HG02798 (cell line): ENCODE data around the gene AKR1C2.
"Not testable (repeated sequence)": the region's sequence is repeated elsewhere in the genome, so short reads cannot be mapped to it uniquely, and the experiment has no call there.

ENCODE experiments used
- ATAC-seq: cut with Tn5 transposase; IDR thresholded peaks from one replicate; pipeline ENCODE4 v1.9.1; 2021; ENCODE audit warnings: mild to moderate bottlenecking; ENCODE audit not compliant: unreplicated experiment, poor library complexity

AKR1C2 gene

DNA sequence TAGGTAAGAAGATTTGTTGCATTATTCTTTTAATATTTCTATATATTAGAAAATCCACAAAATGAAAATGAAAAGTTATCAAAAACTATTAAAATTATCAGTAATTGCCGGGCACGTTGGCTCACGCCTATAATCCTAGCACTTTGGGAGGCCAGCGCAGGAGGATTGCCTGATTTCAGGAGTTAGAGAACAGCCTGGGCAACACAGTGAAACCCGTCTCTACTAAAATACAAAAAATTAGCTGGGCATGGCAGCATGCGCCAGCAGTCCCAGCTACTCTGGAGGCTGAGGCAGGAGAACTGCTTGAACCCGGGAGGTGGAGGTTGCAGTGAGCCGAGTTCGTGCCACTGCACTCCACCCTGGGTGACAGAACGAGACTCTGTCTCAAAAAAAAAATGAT is 11.1 kb downstream of the AKR1C2 start:
- not testable (repeated sequence) for ATAC-seq

DNA sequence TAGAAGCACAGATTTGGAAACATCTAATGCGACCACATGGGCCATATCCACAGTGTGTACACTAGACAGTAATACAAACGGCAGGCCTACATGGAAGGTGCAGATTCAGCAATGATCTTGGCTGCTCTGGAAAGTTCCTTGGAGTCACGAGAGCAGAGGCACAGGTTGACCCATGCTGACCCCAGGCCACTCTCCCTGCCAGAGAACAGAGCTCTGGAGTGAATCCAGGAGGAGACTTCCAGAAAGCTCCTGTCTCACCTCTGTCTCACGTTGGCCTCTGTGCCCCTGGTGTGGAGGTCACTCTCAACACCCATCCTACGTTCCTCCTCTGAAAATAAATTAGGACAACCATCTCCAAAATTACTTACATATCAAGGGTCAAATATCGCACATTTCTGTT is 12.2 kb downstream of the AKR1C2 start:
- ATAC-seq: not testable (repeated sequence)

- no peak for ATAC-seq
Measured at GRCh38 chr10:4990217-4990616, 13.4 kb downstream of the AKR1C2 start.

GRCh38 chr10:4988000-4988641 is 15.5 kb downstream of the AKR1C2 start:
- ATAC-seq: not testable (repeated sequence)

- no peak for ATAC-seq
Measured at GRCh38 chr10:4984971-4985594, 18.6 kb downstream of the AKR1C2 start.

- no peak for ATAC-seq
Measured at GRCh38 chr10:4984223-4984622, 19.4 kb downstream of the AKR1C2 start.

DNA sequence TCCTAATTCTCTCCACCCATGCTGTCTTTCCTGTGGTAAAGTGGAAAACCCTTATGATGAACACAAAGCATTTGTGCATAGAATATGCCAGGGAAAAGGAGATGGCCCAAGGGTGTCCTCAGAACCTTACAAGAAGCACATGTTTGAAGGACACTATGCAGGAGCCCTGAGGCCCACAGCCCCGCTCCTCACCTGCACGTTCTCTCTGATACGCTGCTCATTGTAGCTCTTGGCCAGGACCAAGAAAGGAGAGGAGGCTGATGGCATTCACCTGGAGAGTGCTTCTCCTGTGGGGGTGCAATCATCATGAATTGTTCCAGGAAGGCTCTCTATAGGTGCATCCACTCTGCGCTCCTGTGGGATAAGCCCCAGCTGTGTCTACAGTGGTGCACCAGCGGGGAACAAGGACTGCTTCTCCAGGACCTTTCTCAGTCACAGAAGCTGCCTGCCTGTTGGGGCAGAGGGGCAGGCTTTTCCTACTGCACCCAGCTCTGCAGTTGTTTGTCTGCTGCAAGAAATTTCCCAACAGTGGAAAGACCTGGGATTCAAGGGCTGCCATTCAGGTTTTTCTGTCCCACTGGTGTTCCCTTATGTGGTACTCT is 19.9 kb downstream of the AKR1C2 start:
- no peak for ATAC-seq

GRCh38 chr10:4982764-4983226 is 20.9 kb downstream of the AKR1C2 start:
- ATAC-seq: no peak

- no peak for ATAC-seq
Measured at GRCh38 chr10:4981722-4982471, 21.8 kb downstream of the AKR1C2 start.

DNA sequence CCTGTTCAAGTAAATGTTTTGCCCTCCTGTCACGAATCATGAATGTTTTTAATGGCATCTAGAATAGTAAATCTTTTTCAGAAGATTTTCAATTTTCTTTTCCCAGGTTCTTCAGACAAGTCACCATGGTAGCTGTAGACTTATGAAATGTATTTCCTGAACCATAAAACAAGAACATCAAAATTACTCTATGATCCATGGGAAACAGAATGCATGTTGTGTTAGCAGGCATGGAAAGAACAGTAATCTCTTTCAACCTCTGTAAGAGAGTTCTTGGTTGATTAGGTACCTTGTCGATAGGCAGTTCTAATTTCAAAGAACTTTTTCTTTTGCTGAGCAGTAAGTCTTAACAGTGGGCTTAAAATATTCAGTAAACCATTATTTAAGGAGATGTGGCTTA is 22.9 kb downstream of the AKR1C2 start:
- ATAC-seq: no peak

DNA sequence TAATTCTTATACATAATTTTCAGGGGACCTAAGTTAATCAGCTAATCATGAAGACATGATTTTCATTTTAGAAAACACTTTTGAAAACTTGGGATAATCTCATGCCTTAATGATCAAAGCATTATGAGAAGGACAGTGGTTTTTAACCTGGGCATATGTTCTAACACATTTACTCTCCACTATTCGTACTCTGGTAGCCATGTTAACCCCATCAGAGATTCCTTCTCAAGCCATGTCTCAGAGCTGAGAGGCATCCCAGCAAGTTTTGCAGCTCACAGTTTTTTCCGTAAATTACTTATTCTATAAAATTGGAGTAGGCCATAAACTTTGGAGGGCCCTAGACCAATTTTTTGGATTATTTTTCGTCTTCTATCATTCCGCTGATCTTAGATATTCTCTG is 24.8 kb downstream of the AKR1C2 start:
- no peak for ATAC-seq

DNA sequence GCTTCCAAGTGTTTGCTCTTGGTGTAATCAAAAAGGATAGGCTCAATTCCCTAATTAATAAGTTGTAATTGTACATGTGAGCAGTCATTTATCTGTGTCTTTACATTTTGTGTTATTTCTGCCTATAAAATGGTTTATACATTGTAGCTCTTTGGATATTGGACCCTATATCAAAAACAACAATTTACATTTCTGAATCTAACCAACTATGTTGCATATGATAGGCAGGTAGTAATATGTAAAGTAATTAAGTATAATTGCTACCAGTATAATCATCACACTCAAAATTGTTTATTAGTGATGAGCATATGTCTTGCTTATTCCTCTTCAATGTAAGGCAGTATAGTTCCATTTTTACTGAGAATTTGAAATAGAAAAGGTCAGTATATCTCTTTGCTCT is 26.6 kb downstream of the AKR1C2 start:
- no peak for ATAC-seq

DNA sequence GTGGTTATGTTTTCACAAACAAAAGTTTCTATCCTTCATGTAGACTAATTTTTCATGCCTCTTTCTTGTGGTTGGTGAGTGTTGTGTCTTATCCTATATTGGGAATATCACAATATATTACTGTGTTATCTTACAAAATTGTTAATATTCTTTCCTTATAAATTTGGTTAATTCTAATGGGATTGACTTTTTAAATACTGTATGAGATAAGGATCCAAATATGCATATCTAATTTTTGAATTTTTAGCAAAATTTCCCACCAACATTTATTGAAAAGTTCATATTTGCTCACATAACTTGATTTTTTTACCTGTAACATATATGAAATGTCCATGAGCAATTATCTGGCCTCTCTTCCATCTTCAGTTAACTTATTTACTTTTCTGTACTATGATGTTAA is 29.3 kb downstream of the AKR1C2 start:
- not testable (repeated sequence) for ATAC-seq

DNA sequence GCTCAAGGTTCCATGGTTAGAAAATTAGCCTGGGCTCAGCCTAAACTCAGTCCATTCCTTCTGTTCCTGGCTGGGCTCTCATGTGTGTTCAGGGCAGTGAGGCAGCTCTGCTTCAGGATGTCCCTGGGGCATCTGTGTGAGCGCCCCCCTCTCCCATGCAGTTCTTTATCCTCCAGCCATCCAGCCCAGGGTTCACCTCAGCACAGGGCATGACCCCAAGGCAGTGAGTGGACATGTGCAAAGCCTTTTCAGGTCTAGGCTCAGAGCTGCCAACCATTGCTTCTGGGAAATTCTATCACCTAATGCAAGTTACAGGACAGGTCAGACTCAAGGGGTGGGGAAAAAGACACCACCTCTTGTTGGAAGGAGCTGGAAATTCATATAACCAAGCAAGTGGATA is 30.4 kb downstream of the AKR1C2 start:
- not testable (repeated sequence) for ATAC-seq

DNA sequence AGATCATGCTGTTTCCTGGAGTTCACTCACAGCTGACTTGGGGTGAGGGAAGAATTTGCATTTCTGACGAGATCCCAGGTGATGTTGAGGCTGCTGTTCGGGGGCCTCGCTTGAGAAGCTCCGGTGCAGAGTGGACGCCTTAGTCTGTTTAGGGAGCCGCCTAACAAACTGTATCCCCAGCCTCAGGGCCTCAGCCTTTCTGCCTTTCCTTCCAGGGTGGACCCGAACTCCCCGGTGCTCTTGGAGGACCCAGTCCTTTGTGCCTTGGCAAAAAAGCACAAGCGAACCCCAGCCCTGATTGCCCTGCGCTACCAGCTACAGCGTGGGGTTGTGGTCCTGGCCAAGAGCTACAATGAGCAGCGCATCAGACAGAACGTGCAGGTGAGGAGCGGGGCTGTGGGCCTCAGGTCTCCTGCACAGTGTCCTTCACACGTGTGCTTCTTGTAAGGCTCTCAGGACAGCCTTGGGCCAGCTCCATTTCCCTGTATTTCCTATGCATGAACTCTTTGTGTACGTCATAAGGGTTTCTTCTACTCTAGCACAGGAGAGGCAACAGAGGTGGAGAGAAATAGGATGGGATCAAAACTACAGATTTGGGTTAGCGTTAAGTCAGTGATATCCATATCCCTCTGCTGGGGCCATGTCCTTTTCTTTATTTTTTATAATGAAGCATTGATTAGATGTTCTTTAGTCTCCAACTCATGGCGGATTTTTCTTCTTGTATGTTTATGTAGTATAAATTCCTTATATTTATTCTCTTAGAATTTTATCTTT is 31.1 kb downstream of the AKR1C2 start:
- not testable (repeated sequence) for ATAC-seq

DNA sequence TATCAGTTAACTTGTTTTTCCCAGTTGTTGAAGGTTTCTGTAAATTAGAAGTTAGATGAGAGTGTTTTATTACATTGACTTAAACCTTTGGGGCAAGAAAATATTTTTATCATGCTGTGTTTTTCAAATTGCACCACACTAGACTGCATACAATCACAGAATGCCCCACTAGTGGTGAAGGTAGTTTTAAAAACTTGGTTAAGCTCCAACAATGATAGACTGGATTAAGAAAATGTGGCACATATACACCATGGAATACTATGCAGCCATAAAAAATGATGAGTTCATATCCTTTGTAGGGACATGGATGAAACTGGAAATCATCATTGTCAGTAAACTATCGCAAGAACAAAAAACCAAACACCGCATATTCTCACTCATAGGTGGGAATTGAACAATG is 33.3 kb downstream of the AKR1C2 start:
- ATAC-seq: not testable (repeated sequence)

- not testable (repeated sequence) for ATAC-seq
Measured at GRCh38 chr10:4969289-4969688, 34.4 kb downstream of the AKR1C2 start.

DNA sequence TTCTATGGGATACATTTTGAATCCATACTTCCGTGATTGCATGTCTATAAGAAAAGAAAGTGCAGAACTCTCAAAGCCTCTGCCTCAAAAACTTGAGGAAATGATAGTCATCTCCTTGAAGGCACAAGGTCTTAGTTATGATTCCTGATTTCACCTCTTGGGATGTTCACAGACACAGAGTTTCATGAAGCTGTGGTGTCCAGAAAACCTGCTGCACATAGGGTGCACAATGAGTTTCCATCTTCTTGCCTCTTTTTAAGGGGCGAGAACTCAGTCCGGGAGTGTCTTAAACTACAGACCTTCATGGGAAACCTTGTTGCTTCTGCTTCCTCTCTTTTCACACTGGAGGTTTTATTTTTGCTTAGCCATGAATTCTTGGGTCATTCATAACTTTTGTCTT is 36.5 kb downstream of the AKR1C2 start:
- ATAC-seq: not testable (repeated sequence)

DNA sequence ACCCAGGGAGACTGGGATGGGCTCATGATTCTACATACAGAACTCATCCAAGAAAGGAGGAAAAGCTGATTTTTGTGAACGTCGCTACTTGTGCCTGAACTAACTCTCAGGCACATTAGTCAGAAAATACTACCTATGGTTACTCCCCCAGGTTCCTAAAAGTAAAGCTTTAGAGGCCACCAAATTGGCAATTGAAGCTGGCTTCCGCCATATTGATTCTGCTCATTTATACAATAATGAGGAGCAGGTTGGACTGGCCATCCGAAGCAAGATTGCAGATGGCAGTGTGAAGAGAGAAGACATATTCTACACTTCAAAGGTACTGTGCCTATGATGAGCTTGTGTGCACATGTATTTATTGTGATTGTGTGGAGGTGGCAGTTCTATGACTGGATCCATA is 37.9 kb downstream of the AKR1C2 start:
- not testable (repeated sequence) for ATAC-seq

DNA sequence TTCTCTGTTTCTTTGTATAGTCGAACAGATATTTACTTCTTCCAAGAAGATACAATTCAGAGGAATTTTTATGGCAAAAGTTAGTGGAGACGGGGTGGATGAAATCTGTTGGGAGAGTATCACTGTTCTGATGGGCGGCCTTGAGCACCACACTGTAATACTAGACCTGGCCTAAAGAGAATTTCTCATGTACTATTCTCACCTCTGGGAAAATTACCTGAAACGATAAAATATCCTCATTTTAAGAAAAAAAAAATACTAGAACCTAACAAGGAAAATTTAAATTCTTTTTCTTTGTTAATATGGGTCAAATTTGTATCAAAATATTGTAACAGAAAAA is 39.9 kb downstream of the AKR1C2 start:
- not testable (repeated sequence) for ATAC-seq
